Hematopoietic multipotent progenitor cell treated with erythropoietin and hydrocortisone succinate and interleukin-3 and kit ligand, for 15 days (in vitro differentiated cells): ENCODE data around the gene KCNK4.
"Not testable (repeated sequence)": the region's sequence is repeated elsewhere in the genome, so short reads cannot be mapped to it uniquely, and the experiment has no call there.

ENCODE experiments used
- DNase-seq: peaks from one replicate; pipeline ENCODE4 v3.0.0-alpha.2; 2015; ENCODE audit warnings: low spot score

Gene KCNK4

DNA sequence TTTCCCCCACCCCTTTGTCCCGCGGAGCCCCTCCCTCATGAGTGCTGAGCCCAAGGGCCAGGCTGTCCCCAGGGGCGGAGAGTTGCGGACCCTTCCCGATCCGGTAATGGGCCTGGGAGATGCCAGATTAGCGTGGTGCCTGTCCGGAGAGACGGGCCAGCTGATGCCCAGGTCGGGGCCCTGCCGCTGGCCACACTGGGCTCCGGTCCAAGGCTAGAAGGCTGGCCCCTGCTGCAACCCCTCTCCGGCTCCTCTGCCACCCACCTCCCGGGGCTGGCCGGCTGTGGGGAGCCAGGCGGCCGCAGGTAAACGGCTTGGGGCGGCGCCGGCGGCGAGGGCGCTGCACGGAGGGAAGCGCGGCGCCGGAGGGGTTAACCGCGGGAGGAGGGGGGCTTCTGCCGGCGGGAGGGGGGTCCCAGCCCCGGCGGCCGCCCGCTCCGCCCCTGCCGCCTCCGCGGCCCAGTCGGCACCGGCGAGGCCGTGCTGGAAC, at the start of gene KCNK4:
TSS of gene KCNK4 (plus strand) at position 41 of the 490 bp plus-strand sequence. CDS start 1,717 bp downstream, outside the sequence.
- no peak for DNase-seq

DNA sequence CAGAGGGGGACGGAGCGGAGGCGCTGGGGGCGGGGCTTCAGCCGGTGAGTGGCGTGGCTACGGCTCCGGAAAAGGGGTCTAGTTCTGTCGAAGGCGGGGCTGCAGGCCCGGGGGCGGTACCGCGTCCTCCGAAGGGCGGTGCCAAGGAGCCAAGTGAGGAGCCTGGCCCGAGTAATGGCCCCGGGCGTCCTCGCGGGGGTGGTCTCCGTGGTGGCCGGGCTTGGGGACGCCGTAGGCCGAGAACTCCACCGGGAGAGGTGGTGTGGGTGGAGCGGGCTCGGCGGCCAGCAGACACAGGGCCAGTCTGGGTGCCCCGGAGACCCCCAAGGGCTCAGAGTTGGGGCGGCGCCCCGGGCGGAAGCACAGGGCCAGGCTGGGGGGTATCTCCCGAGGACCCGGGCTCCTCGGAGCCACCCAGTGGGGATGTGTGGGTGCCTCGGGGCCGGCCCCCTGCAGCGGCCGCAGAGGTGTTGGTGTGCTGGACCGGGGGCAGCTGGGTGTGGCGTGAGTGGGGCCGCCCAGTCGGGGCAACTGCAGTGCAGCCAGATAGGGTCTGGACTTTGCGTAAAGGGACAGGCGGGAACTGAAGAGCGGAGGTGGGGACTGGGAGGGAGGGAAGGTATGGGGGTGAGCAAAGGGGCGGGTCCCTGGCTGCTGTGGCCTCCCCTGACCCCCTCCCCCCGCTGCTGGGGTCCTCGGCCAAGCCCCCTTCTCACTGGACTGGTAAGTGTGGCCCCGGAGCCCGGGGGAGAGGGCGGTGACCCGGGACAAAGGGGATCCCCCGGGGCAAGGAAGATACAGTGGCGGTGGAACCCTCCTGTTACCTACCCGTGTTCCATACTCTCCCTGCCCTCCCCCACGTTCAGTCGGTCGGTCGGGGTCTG, 49.4 kb upstream of the KCNK4 start:
- DNase-seq, result no peak

DNA sequence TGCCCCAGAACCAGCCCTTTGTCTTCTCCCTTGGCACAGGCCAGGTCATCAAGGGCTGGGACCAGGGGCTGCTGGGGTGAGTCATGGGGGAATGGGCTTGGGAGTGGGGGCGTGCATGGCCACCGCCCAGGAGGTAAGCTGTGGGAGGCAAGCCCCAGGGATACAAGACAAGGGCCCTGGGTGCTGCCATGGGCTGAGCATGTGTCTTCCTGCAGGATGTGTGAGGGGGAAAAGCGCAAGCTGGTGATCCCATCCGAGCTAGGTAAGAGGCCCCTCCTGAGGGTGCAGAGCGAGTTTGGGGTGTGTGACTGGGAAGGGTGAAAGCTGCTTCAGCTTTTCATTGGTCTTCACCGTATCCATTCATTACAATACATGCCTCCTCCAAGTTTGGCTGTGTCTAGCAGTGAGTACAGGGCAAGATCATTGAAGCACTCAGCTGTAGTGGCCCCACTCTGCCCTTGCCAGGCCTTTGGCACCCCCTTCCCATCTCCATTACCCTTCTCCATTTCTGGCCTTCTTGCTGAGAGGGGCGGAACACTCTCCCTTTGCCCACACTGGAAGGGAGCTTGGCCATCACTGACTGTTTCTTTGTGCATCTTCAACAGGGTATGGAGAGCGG, 47.8 kb upstream of the KCNK4 start:
- no peak for DNase-seq

DNA sequence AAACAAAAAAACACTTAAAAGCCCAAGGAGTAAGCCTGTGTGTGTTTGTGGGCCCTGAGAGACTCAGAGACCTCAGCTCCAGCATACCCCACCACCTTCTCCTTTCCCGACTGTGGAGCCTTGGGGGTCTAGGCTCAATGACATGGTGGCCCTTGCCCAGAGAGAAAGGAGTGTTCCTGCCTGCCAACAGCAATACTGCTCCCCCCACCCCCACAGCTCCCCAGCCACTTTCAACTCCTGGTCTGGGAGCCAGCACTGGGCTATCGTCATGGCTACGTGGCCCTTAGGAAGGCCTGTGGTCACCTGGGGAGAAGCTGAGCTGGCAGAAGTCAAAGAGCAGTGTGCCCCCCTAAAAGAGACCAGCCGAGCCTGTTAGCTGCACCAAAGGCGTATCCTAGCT, 47.0 kb upstream of the KCNK4 start:
- DNase-seq, result no peak

DNA sequence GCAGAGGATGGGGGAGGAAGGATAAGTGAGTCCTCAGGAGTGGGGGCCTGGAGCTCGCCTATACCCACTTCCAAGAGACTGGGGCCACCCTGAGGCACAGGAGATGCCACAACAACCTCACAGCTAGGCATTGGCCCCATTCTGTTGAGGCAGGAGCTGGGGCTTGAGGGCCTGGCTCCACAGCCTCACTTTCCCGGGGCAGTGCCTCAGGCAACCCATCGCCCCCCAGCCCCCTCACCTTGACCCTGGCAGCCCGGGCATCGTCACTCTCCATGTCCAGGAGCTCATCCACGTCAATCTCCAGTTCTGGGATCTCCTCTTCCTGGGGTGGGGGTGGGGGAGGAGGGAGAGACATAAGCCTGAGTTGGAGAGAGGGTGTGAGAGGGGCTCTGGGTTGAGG, 46.1 kb upstream of the KCNK4 start:
- no peak for DNase-seq

DNA sequence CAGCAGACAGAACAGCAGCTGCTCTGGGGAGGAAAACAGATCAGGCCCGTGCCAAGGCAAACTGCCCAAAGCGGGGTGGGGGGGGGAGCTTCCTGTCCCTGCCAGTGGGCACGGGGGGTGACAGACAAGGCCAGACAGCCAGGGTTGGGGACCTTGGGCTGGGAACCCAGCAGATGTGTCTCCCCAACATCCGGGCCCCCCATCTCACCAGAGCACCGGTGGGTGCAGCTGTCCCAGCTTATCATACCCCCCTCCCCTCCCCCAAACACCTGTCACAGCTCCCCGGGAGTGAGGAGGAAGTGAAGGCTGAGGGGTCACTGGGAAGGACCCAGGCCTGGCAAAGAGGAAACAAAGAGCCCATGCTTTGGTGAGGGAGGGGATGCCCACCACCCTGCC, 45.7 kb upstream of the KCNK4 start:
- no peak for DNase-seq

DNA sequence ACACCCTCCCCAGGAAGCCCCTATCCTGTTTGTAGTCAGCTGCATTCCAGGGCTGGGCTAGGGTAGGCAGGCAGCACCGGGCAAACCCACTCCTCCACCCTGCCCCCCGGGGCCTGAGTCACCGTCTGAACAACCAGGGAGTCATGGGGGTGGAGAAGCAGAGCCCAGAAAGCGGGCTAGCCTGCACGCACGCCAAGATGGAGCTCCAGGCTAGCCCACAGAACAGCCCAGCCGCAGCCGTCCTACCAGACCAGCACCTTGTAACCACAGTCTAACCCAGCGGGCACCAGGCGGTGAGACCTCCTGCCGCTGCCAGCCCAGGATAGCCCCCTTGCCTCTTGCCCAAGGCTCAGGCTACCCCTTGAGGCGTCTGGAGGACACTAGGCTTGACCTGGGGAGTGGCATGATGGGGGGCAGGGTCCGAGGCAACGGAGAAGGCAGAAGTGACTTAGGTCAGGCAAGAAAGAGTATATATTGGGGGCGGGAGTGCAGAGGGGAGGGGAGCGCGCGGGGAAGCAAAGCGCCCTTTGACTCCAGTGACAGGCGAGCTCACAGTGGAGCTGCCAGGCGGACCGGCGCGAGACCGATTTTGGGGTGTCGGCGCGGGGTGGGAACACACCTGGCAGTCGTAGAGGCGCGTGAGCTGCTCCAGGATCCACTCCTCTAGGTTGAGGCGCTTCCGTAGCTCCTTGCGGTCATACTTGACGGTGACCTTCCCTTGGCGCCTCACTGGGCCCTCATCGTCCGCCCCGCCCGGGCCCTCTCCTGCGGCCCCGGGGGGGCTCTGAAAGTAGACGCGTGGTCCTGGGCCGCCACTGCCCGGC, 45.1 kb upstream of the KCNK4 start:
- DNase-seq, result peak; percentile 52

DNA sequence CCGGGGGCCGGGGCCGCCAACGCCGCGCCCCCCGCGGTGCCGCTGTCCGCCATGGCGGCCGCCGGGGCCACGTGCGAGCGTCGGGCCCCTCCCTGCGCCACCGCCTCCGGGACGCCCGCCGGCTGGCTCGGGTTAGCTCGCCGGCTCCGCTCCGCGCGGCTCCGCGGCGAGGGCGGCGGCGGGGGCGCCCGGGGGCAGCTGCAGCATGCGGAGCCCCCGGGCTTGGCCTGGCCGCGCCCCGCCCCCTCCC, 44.6 kb upstream of the KCNK4 start:
- DNase-seq, result not testable (repeated sequence)

DNA sequence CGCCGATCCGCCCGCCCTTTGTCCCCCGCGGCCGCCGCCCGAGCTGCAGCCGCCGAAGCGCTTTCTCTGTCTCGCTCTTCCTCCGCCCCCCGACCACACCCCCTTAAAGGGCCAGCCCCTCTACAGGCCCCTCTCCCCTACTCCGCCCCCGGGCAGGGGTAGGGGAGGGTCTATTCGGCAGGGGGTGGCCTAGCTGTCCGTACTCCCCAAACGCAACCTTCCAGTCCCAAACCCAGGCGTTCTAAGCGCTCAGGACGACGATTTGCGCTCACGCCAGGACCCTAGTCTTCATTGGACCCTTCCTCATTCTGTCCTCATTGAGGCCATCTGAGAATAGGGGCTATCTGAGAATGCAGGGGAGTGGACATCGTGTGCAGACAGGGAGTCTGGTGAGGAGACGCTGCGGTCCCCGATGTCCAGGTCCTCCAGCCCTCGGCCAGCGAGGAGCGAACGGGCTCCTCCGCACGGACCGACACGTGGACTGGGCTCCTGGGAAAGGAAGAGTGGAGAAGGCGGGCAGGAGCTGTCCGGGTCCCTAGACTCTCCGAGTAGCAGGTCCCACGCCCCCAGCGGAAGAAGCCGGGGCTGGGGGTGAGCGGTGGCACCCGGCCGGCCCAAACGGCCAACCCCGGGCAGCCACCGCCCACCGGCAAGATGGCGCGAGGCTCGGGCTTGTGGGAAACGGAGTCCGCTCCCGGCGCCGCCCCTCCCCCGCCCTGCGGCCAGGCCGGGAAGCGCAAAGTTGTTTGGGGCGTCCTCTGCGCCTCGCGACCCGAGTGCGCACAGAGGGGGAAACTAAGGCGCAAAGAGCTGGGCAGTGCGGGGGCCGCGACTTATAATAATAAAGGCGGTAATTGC, 44.0 kb upstream of the KCNK4 start, which contains the start of gene PPP1R14B:
TSS of gene PPP1R14B (minus strand) at position 73 of the 858 bp plus-strand sequence. CDS start 270 bp downstream, outside the sequence.
- DNase-seq, result peak; percentile 81

DNA sequence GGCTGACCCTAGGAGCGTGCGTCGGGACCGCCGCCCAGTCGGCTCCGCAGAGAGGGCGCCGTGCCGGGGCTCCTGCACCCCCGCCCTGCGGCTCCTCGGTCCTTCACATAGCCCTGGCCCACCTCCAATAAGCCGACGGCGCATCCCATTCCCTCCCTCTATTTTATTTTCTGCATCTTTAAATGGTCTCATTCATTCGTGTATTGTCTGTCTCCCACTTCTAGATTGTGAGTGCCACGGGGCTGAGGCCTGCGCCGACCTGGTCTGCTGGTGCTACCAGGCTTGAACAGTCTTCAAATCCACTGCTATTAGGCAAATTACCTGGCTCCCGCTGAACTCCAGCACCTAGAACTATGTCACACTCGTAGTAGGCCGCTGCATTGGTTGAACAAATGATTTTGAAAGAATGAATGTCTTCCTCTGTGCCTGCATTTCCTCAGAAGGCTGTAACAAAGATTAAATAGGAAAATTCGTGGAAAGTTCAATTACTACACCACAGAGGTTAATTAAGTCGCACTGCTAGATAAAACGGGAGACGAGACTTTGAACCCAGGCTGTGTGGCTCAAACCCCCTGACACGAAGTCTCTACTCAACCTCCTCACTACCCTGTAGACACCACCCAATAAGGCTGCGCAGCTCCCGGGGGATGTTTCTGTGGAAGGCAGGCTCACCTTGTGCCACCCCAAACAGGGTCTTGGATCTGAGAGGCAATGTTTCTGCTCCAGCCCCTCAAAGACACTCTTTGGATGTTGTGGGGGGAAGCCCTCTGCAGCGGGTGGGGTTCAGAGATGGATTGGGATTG, 43.2 kb upstream of the KCNK4 start:
- no peak for DNase-seq

DNA sequence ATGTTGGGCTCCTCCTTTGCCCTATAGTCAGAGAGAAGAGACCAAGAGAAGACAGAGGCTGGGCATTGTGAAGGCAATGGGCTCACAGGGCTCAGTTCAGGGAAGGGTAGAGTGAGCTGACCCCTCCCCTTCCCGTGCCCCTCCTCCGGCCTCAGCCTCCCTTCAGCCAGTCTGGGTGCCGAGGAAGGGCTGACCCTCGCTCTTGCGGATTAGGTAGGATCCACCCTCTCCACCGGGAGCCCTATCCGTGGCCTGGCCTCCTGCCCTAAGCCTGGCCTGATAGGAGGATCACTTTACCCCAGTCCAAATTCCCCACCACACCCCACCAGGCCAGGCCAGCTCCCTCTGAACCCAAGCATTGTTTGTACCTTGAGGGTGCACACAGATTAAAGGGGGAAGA, 42.5 kb upstream of the KCNK4 start:
- DNase-seq, result no peak

DNA sequence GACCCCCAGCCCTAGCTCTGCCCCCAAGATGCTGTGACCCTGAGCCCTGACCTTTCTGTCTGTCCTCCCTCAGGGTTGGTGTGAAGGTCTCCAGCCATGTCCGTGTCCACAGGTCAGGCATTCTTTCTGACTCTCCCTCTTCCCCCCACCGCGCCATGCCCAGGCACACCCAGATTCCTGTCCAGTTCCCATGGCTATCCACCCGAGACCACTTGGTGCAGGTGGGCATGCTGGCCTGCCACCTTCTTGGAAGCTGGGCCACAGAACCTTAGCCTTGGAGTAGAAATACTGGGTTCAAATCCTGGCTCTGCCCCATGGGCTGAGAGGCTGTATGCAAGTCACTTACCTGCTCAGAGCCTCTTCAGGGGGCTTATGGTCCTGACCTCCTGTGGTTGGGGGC, 42.1 kb upstream of the KCNK4 start:
- no peak for DNase-seq

DNA sequence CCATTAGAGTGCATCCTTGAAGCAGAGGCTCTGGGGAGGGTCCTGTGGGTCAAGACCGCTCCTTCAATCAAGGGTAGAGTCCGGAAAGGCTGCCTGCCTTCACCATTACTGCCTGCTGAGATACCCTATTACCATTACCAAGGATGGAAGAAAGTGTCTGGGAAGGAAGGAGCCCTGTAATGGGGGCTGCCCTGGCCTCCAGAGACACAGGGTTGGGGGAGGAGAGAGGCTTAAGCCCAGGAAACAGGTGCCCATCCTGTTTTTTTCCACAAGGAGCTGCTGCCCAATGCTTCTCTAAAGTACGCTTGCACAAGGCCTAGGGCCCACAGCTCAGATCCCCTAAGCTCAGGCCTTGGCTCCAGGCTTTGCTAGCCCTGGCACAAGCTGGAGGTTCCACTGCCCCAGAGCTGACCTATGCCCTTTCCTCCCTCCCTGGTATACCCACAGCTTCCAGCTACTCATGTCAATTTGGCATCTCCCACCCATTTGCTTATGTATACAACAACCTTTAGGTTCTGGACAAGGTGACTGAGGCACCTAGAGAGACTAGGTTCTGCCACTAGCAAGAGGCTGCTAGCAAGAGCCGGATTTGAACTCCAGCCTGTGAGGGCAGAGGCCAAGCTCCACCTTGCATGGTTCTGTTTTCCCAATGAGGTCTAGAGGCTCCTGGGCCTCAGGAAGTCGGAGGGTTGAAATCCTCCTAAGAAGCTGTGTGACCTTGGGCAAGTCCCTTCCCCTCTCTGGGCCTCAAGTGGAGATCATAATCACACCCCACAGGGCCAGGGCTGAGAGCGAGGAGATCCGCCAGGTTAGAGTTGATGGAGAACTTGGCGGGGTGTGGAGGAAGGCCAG, 41.3 kb upstream of the KCNK4 start:
- no peak for DNase-seq

DNA sequence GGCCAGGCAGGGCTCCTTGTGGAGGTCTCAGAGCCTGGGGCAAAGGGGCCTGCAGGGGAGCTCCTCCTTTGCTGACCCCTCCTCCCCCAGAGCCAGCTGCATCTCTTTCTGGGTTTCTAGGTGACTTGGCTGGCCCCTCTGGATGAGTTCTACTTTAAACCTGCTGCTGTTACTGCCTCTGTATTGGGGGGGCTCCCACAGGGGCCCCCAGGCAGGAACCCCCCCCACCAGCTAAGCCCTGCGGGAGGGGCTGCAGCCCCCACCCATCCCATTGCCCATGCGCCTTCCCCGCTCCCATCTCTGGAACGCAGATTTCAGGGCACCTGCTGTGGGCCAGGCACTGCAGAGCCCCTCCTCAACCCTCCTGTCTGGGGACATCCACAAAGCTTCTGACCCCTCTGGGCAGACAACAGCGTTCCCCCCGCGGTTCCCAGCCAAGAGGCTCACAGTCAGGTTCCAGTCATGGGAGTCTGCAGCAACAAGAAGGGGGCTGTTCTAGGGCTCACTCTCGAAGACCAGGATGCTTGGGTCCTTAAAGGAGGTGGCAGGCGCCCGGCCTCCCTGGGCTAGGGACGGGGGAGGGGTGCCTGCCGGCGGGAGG, 40.6 kb upstream of the KCNK4 start:
- DNase-seq, result no peak

DNA sequence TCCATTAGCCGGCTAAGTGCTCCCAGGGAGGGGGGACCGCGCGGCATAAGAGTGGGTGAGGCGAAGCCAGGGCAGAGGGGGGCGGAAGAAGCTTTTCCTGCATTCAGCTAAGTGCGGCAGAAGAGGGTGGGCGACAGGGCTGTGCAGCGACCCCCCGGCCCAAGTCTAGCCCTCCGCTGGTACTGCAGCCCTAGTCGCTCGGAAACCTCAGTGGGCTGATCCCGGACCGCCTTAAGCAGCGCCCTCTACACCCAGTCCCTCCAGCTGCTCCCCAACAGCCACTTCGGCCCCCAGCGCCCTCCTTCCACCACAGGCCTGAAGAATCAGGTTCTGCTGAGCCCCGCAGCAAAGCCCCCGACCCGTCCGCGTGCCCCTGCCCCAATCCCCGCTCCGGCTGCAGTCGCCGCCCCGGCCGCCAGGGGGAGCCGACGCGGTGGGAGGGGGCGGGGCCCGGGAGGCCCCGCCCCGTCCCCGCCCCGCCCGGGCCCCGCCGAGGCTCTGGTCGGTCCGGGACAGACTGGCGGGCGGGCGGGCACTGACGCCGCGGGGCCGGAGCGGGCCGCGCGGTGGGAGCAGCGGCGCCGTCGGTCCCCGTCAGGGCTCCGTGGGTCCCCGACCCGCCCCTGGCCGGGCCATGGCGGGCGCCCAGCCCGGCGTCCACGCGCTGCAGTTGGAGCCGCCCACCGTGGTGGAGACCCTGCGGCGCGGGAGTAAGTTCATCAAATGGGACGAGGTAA, 39.9 kb upstream of the KCNK4 start, which contains the start of gene PLCB3:
TSS of gene PLCB3 (plus strand) at position 515 of the 737 bp plus-strand sequence. CDS start at position 635, 120 bp downstream.
- peak; percentile 66 for DNase-seq

DNA sequence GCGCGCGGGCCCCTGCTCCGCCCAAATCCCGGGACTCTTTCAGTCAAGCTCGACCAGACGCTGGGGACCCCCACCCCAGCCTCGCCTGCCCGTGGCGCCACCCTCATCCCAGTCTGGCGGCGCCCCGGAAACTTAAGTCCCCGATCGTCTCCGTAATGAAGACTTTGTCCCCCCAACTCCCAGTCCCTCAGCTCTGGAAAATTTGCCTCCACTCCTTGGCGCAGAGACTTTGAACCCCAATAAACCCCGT, 39.4 kb upstream of the KCNK4 start:
- DNase-seq, result no peak

DNA sequence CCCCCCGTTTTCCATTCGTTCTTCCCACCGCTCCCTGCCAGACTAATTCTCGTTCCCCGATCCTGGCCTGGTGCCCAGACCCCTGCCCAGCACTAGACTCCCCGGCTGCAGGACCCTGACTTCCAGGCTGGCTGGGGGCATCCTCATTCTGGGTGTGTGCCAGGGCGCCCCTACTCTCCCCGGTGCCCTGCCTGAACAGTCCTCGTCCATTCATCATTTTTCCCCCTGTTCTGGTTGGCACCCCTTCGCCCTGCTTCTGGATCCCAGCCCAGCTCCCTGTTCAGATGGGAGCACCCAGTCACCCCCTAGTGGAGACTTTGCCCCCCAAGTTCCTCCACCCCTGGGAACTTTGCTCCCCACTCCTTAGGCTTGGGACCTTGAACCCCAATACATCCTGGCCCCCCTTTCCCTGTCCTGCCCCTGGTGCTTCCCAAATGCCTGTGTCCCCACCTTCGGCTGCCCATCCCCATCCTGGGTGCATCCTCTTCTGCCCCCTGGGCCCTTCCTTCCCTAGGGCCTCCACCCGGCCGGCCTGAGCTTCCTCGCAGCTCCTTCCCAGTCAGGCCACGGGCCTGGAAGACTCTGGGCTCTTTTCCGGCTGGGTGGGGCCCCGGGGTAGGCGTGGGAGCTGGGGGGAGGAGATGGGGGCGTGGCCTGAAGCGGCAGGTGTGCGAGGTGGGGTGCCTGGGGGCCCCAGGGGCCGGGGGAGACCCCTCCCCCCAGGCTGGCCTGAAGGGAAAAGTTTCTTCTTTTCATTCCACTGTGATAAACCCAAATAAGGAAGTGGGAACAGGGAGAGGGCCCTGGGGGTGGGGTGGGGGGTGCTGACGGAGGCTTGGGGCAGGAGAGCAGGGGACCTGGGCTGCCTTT, 38.9 kb upstream of the KCNK4 start:
- peak; percentile 63 for DNase-seq

DNA sequence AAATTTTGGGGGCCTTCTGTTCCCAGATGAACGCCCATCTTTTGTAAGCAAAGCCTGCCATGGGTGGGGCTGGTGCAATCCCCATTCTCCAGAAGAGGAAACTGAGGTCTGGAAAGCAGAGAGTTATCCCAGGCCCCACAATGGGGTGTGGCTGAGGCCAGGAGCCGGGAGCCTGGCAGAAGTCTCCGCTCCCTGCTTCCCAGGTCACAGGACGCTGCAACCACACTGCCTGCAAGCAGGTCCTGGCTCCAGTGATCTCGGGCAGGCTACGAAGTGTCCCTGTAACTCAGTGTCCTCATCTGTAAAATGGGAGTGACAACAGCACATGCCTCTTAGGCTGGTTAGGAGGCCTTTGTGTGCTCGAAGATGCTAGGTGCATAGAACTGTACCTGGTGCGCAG, 38.1 kb upstream of the KCNK4 start:
- DNase-seq, result no peak
